HG03565 (cell line): ENCODE measurements around the gene XIAP.
"Not testable (repeated sequence)": the region's sequence is repeated elsewhere in the genome, so short reads cannot be mapped to it uniquely, and the experiment has no call there.

Experiments used
- ATAC-seq: cut with Tn5 transposase; IDR thresholded peaks from one replicate; pipeline ENCODE4 v1.9.1; 2021; ENCODE audit warnings: mild to moderate bottlenecking, moderate library complexity; ENCODE audit not compliant: unreplicated experiment

Gene XIAP

DNA sequence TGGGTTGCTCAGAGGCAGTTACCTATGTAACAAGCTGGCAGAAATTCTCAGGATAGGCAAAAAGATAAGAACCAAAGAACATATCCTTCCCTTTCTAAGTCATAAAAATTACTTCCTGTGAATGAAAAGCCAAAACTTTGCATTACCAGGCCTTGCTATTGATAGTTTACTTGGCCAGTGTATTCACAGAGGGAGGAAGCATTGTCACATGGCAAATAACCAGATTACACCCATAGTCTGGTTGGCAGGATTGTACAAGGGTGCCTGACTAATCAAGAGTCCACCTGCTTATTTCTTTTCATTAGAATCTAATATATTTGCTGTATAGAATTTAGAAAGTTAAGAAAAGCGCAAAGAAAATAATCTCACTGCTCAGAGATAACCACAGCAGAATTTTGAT lies 14.1 kb downstream of the XIAP start:
- ATAC-seq: no peak

DNA sequence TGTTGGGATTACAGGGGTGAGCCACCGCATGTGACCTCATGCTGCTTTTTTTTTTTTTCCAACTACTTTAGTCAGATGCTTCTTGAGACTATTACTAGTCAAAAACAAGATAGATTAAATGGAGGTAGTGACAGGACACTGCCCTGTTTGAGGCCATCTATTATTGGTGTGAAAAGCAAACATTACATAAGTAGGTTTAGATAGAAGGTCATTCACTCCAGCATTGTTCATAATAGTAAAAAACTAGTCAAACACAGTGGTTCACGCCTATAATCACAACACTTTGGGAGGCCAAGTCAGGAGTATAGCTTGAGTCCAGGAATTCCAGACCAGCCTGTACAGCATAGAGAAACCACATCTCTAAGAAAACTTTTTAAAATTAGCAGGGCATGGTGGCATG lies 16.3 kb downstream of the XIAP start:
- ATAC-seq: no peak

DNA sequence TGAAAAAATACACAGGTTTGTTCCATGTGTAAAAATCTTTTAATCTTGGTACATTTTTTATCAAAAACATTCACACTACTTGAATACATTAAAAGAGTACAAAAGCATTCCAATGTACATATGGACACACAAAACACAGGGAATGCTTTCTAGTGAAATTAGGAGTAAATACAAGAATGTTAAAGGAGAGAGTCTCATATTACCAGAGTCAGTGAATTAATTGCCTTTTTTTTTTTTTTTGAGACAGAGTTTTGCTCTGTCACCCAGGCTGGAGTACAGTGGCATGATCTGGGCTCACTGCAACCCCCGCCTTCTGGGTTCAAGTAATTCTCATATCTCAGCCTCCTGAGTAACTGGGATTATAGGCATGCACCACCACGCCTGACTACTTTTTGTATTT lies 17.0 kb downstream of the XIAP start:
- no peak for ATAC-seq

DNA sequence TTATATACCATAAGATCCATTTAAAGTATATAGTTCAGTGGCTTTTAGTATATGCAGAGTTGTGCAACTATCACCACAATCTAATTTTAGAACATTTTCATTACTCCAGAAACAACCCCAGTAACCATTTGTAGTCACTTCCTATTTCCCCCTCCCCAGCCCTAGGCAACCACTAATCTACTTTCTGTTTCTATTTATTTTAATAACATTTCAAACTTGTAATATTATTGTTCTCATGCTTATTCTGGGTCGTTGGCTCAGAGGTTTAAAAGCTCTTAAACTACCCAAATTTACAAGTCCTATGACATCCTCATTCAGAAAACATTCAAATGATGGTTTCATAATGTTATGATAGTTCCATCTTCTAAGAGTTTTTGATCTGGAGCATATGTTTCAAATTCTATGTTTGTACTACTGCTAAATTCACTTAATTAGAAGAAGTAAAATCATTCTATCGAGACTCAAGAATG lies 18.4 kb downstream of the XIAP start:
- ATAC-seq: peak; percentile 81

DNA sequence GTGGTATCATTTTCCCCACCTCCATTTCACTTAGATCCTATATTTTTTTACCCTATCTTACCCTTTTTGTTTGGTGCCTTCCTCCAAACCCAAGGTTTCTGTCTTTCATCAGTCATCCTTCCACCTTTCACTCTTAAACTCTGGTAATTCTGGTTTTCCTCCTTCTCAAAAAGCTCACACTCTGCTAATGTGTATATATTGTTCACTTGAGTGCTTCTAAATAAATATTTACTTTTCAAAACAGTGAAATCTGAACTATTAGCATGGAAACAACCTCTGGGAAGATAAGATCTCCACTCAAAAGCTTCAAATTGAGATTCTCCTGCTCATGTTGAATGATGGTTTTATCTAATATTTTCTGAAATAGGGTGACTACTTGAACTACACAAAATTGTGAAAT lies 21.5 kb downstream of the XIAP start:
- ATAC-seq: no peak

DNA sequence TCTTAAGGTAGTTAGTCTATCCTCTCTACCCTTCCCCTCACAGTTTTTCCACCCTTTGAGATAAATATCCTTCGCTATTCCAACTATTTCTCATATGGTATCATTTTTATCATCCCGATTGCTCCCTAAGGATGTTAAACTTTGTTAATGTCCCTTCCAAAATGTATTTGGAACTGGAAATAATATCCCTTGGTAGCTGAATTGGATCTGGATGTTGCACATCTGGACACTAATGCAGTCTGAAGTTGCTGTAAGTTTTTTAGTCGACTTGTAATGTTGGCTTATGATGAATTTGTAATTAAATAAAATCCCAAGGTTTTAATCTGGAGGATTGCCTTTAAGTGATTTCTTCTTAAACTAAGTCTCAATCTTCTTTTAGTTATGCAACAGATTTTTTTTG lies 22.5 kb downstream of the XIAP start:
- ATAC-seq: no peak

DNA sequence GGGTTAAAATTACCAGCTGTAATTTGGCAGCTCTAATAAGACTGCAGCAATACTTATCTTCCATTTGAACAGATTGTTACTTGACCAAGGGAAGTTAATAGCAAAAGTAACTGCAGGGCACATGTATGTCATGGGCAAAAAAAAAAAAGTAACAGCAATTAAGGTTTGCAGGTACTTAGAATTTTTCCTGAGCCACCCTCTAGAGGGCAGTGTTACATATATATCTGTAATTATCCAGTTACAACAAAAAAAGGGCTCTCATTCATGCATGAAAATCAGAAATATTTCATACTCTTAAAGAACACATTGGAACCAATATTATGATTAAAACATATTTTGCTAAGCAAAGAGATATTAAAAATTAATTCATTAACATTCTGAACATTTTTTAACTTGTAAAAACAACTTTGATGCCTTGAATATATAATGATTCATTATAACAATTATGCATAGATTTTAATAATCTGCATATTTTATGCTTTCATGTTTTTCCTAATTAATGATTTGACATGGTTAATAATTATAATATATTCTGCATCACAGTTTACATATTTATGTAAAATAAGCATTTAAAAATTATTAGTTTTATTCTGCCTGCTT lies 25.1 kb downstream of the XIAP start:
- ATAC-seq: no peak

DNA sequence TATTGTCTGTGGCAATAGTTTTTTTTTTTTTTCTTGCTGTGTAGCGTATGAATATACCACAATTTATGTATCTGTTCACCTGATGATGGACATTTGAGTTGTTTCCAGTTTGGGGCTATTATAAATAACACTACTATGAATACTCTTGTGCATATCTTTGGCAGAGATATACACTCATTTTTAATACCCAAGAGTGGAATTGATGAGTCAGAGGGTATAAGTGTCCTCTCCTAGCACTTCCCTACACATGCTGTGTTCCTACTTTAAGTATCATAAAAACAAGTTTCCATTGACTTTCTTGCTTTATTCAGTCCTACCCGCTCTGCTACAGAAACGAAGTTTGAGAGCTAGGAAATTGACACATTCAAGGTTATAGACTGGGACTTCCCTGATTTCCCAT lies 39.8 kb downstream of the XIAP start:
- ATAC-seq: no peak

DNA sequence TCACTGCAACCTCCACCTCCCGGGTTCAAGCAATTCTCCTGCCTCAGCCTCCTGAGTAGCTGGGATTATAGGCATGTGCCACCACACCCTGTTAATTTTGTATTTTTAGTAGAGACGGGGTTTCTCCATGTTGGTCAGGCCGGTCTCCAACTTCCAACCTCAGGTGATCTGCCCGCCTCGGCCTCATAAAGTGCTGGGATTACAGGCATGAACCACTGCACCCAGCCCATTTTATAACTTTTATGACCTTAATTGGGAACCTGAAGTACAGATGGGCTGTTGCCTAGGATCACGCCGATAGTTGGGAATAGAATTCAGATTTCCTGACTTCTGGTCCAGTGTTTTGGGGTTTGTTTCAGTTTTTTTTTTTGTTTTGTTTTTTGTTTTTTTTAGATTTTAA lies 43.4 kb downstream of the XIAP start:
- ATAC-seq: not testable (repeated sequence)

DNA sequence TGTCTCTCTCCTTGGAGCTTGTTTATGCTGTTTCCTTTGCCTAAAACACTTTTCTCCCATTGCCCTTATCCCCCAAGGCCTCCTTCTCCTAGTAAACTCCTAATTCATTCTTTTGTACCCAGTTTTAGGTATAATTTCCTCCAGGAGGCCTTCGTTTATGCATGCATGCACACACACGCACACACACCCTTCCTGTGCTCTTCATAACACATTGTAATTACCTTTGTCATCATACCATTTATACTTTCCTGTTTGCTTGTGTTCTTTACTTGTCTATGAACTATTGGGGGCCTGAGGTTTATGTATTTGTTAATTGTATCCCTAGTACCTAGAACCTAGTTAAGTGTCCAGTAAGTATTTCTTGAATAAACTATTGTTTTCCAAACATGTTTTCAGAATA lies 45.5 kb downstream of the XIAP start:
- ATAC-seq: no peak

DNA sequence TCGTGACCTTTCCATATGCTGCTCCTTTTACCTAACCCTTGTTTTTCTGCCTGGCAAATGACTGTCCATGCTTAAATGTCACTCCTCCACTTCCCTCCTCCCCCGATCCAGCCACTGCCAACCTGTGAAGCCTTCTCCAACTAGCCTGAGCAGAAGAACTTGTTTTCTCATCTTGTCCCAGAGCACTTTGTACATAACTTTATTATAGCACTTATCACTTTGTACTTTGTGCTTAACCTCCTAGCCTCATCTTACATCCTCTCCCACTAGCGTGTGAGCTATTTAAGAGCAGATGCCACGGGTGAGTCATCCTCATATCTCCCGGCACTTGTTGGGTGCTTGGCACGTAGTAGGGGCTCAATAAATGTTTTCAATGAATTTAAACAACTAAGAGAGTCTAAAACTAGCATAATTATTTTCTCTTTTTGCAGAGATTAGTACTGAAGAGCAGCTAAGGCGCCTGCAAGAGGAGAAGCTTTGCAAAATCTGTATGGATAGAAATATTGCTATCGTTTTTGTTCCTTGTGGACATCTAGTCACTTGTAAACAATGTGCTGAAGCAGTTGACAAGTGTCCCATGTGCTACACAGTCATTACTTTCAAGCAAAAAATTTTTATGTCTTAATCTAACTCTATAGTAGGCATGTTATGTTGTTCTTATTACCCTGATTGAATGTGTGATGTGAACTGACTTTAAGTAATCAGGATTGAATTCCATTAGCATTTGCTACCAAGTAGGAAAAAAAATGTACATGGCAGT lies 46.9 kb downstream of the XIAP start:
- ATAC-seq: no peak

DNA sequence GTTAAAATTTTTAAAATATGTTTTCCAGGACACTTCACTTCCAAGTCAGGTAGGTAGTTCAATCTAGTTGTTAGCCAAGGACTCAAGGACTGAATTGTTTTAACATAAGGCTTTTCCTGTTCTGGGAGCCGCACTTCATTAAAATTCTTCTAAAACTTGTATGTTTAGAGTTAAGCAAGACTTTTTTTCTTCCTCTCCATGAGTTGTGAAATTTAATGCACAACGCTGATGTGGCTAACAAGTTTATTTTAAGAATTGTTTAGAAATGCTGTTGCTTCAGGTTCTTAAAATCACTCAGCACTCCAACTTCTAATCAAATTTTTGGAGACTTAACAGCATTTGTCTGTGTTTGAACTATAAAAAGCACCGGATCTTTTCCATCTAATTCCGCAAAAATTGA lies 49.7 kb downstream of the XIAP start:
- no peak for ATAC-seq

DNA sequence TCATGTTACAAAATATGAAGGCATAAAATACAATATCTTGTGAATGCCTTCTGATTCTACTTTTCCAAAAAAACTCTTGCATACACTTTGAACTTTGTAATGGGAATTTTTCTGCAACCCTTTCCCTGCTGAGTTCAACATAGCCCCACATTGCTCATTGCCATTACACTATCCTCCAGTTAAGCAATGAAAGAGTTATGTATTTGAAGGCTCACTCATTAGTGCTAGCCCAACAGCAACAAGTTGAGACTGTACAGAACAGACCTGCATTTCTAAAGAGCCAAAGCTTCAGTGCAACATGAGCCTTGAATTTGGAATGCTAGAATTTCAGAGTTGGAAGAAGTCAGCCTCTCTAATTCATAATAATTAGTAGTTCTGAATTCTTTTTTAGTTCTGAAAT lies 57.2 kb downstream of the XIAP start:
- no peak for ATAC-seq

DNA sequence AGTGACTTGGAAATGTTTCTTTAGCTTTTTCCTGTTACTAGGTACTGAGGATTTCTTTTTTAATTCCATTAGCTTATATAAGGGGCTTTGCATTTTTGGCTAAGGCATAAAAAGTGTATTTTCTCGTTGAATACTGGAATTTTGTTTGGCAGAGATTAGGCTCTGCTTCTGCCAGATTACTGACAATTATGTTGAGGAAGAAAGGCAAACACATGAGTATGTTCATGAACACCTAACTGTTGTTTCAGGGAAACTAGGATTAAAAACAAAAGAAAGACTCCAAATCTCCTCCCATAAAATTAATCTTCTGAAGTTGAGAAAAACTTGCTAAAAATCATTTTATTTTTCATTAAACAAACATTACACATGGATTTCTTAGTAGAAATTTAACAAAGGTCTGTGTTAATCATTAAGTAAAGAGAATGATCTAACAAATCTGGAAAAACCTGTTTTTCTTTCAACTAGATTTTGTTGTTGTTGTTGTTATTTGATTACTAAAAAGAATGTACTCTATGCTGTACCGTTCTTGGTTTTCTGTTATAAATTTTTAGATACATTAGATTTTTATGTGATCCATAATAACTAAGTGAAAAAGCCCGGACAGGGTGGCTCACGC lies 58.4 kb downstream of the XIAP start:
- ATAC-seq: no peak

DNA sequence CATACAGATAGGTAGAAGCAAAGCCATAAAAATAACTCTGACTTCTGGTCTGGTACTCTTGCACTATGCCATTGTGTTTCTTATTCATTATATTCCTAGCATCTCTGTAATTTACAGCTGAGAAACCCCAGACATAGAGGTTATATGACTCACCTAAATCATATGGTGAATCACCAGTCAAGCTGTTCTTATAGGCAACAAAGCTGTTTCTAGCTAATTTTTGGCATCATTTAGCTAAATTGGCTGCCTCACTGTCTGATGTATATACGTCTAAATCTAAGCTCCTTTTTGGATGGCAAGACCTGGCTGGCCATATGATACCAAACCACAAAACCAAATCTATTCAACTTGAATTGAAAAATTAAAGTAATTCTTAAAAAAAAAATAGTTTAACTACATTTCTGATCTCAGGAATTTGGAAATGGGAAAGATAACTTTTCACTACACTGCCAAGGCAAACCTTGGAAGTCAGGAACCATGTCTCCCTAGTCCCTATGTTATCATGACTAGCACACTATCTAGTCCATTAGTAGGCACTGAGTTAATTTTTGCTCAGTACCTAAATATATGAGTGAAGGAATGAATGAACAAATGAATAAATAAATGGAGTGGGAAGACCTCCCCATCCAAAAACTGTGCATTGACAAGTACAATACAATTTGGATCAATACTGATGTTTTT lies 60.4 kb downstream of the XIAP start:
- ATAC-seq: no peak

DNA sequence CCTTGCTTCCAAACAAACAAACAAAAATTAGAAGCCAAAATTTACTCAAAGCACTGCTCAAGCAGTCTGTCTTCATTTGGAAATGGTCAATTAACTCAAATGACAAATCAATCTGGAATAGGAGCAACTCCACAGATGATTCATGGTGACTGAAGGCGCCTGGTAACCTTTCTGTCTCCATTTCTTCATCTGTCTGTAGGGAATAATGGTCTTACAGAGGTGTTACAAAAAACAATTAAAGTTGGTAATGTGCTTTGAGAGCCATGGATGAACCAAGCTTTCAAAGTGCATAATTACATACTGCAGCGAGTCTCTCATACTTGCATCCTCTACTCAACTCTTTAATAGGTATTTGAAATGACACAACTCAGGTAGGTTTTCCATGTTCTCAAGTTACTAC lies 63.4 kb downstream of the XIAP start:
- ATAC-seq: no peak

DNA sequence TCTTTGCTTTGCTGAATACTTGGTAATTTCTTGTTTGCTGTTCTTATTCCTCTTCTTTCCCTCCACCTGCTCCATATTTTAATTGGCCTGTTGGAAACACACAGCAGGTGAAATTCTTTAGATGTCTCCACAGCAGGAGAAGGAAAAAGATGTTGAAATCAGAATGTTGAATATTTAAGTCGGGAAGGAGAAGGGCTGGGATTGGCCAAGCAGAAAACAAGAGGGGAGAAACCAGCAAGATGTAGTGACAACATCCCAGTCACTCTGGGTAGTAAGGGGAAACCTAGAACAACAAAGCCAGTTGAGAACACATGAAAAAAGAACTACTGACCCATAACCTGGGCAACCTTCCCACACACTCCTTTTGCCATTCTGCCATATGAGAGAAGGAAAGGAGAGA lies 64.3 kb downstream of the XIAP start:
- ATAC-seq: no peak

DNA sequence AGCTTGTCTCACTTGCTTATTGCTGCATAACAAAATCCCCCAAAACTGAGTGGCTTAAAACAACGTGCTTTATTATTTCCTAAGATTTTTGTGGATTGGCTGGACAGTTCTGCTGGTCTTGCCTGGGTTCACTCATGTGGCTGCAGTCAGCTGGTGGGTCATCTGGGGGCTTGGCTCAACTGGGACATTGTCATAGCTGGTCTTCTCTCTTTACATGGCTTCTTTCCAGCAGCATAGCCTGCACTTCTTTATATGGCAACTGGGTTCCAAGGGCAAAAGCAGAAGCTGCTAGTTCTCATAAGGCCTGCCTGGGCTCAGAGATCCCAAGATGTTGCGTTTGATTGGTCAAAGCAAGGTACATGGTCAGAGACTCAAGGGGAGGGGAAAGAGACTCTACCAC lies 68.0 kb downstream of the XIAP start:
- ATAC-seq: no peak

DNA sequence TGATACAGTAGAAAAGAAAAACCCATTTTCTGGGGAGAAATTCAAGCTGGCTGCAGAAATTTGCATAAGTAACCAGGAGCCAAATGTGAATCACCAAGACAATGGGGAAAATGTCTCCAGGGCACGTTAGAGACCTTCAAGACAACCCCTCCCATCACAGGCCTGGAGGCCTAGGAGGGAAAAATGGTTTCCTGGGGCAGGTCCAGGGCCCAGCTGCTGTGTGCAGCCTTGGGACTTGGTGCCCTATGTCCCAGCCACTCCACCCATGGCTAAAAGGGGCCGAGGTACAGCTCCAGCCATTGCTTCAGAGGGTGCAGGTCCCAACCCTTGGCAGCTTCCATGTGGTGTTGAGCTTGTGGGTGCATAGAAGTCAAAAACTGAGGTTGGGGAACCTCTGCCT lies 72.2 kb downstream of the XIAP start:
- ATAC-seq: not testable (repeated sequence)

DNA sequence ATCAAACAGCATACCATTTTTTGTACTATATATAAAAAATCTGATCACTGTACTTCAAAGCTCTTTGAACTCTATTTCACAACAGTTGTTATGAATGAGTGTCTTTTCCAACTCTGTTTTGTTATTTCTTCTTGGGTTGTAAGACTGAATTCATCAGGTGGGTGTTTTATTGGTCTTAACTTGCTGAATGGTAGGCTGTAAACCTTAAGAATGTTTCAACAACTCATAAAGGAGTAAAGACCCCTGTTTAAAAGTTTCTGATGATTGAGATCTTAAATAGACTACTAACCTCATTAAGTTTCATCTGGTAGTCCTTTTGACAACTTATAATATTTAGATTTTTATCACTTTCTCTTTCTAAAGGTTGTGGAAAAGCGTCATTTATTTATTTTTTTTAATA lies 83.2 kb downstream of the XIAP start:
- ATAC-seq: no peak

DNA sequence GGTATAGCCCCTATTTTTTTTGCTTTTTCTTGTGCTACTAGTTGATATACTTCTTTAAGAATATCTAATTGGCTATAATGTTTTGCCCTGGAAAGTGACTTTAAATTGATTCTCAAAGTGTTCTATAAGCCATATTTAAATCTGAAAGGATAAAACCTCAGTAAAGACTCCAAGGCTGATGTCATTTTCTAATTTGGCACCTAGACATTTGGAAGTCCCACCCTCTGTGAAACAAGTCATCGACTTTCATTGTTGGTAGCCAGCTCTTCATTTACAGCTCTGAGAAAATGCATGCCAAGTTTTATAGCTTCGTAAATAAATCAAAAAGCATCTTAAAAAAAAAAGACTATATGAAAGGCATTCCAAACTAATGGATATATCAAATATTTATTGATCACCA lies 83.6 kb downstream of the XIAP start:
- ATAC-seq: no peak

DNA sequence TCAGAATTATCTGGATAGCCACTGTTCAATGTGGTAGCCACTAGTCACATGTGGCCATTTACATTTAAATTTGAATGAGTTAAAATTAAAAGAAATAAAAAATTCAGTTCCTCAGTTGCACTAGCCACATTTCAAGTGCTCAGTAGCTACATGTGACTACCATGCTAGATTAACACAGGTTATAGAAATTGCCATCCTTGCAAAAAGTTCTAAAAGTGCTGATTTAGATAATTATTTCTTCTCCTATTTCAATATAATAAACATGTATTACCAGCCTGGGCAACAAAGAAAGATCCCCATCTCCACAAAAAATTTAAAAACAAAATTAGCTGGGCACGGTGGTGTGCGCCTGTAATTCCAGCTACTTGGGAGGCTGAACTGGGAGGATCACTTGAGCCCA lies 90.0 kb downstream of the XIAP start:
- no peak for ATAC-seq
